ENCODE measurements around the gene ALDH1A3. TPM values are rescaled to one million over a fixed set of nuclear protein-coding genes. Genes with fewer than 3 reads are reported as not detected.

ALDH1A3 gene
- total and polyA plus RNA-seq, 2 of the 13 experiments (the other 11 are each of a cell fraction or from before 2014, with no cell fraction given): not detected

DNA sequence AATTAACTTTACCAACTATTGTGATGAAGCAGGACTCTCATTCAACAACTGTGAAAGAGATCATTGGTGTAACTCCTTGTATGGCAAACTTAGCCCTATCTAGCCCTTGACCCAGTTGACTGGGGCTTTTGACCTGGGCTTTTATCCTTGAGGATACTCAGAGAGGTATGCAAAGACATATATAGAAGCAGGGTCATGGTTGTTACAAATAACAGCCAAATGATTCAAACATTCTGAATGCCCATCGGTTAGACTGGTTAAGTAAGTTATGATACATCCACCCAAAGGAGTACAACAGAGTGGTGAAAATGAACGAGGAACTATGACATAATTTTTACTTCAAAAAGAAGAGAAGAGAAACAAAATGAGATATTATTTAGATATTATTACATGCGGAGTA is 38.2 kb upstream of the ALDH1A3 start:
- Histone ChIP-seq H3K27ac (ENCODE audit: extremely low read length, insufficient read depth, low read length) (no peak overlapping the region), H3K79me2 (ENCODE audit: insufficient read depth, low read length) (no peaks in the 10 kb centered on the region), H3K9me3 (ENCODE audit: low read length) (no peaks in the 10 kb centered on the region), H3K36me3 (replicated peaks in 1 of 2; ENCODE audit: control insufficient read depth in 1 of 2, insufficient read depth in 2 of 2, low read length in 2 of 2) (no peaks in the 10 kb centered on the region), H3K4me3 (replicated peaks in 1 of 3; ENCODE audit: insufficient read depth in 1 of 3, low read depth in 2 of 3, low read length in 3 of 3) (no peak overlapping the region), H2AFZ (ENCODE audit: low read length) (no peak overlapping the region), H3K4me1 (ENCODE audit: insufficient read depth, low read length) (no peaks in the 10 kb centered on the region), H3K4me2 (ENCODE audit: low read depth, low read length) (no peak overlapping the region), H3K9ac (ENCODE audit: insufficient read depth, low read depth, low read length) (no peak overlapping the region), H3K27me3 (ENCODE audit: control insufficient read depth in 1 of 2, insufficient read depth in 2 of 2, low read length in 2 of 2) (peaks cover 0 to 5% of the 10 kb centered on the region in 2 experiments; a peak in 1 of 5 replicates), H4K20me1 (ENCODE audit: insufficient read depth, low read length) (no peaks in the 10 kb centered on the region)
- TF ChIP-seq ZNF749 (CRISPR knock-in tag; IDR thresholded peaks at IDR 0.05; ENCODE audit: borderline replicate concordance) (no peak), ELF4 (CRISPR knock-in tag; IDR thresholded peaks at IDR 0.05; ENCODE audit: borderline replicate concordance) (no peak), ZNF136 (CRISPR knock-in tag; IDR thresholded peaks at IDR 0.05; ENCODE audit: low read depth) (no peak), EZH2 (conservative IDR thresholded peaks at IDR 0.05; ENCODE audit: low read depth, low read length) (no peak), ZNF564 (CRISPR knock-in tag; IDR thresholded peaks at IDR 0.05) (no peak), ZC3H13 (CRISPR knock-in tag; IDR thresholded peaks at IDR 0.05) (no peak), ZNF703 (CRISPR knock-in tag; IDR thresholded peaks at IDR 0.05; ENCODE audit: borderline replicate concordance) (no peak), ZNF609 (CRISPR knock-in tag; IDR thresholded peaks at IDR 0.05; ENCODE audit: borderline replicate concordance) (no peak), RFX3 (CRISPR knock-in tag; IDR thresholded peaks at IDR 0.05) (no peak), ZBTB2 (CRISPR knock-in tag; IDR thresholded peaks at IDR 0.05; ENCODE audit: low read depth) (no peak), NCOA2 (CRISPR knock-in tag; IDR thresholded peaks at IDR 0.05) (no peak)
- TF ChIP-seq, protein P1, sequence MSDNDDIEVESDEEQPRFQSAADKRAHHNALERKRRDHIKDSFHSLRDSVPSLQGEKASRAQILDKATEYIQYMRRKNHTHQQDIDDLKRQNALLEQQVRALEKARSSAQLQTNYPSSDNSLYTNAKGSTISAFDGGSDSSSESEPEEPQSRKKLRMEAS (IDR thresholded peaks at IDR 0.05): no peak
- 62% methylated on average over 3 of the region's 3 CpGs for WGBS (ENCODE audit: low lambda C conversion rate)
- intact Hi-C loops (cut with micrococcal nuclease; ENCODE audit: unreplicated experiment) (no loop called here), in situ Hi-C loops (cut with HindIII; ENCODE audit: extremely low pct_ligation_motif_present, low pct_unique_long_range_greater_than_20kb) (no loop called here)
- ChIA-PET POLR2A (no interaction called here), CTCF (ENCODE audit: low intra/inter-chr PET ratio, low total read pairs) (no interaction called here)
- DNase-seq (ENCODE audit: low spot score): no peak
- FAIRE-seq: no peak
- BruUV-seq (replicated peaks): no TSS peak
- ATAC-seq: no peak
